Astrocyte (in vitro differentiated cells and primary cell): Measurements from ENCODE around the gene GPATCH4. TPM values are rescaled to one million over a fixed set of nuclear protein-coding genes. Genes with fewer than 3 reads are reported as not detected.

Experiments used
- DNase-seq: peaks from one replicate; pipeline ENCODE4 v3.0.0-alpha.2; 2010; ENCODE audit warnings: low read depth
- FAIRE-seq: peaks from 2 replicates; lab custom pipeline; 2011; peaks lifted over from hg19 to GRCh38; lab: Jason Lieb, UNC
- H2AFZ ChIP-seq: 2 replicates; pipeline ENCODE4 v1.6.0; 2012; ENCODE audit warnings: low read depth, low read length, inconsistent platforms
- H3K27ac ChIP-seq: 2 replicates; pipeline ENCODE4 v1.5.1; 2011; ENCODE audit warnings: low read depth, low read length, inconsistent platforms
- H3K27me3 ChIP-seq: 2 replicates; pipeline ENCODE4 v1.6.0; 2011; ENCODE audit warnings: low read length, inconsistent platforms; ENCODE audit not compliant: insufficient read depth
- H3K36me3 ChIP-seq: 2 replicates; pipeline ENCODE4 v1.5.1; 2011; ENCODE audit warnings: low read length, inconsistent platforms; ENCODE audit not compliant: insufficient read depth
- H3K4me1 ChIP-seq: 2 replicates; pipeline ENCODE4 v1.5.1; 2011; ENCODE audit warnings: low read length, inconsistent platforms; ENCODE audit not compliant: insufficient read depth
- H3K4me2 ChIP-seq: 2 replicates; pipeline ENCODE4 v1.6.0; 2012; ENCODE audit warnings: low read length, inconsistent platforms
- H3K4me3 ChIP-seq: 2 replicates; pipeline ENCODE4 v1.5.1; 2011; ENCODE audit warnings: low read depth, mild to moderate bottlenecking, low read length, inconsistent platforms; ENCODE audit not compliant: insufficient read depth
- H3K79me2 ChIP-seq: 2 replicates; pipeline ENCODE4 v1.6.0; 2012; ENCODE audit warnings: mild to moderate bottlenecking, low read length, inconsistent platforms; ENCODE audit not compliant: insufficient read depth
- H3K9ac ChIP-seq: 2 replicates; pipeline ENCODE4 v1.6.0; 2012; ENCODE audit warnings: mild to moderate bottlenecking, low read length, inconsistent platforms
- H3K9me3 ChIP-seq: 2 replicates; pipeline ENCODE4 v1.5.1; 2012; ENCODE audit warnings: low read depth, mild to moderate bottlenecking, low read length, inconsistent platforms; ENCODE audit not compliant: insufficient read depth
- H4K20me1 ChIP-seq: 2 replicates; pipeline ENCODE4 v1.6.0; 2012; ENCODE audit warnings: low read length, inconsistent platforms; ENCODE audit not compliant: insufficient read depth
- H3K27ac Mint-ChIP-seq: one replicate; pipeline ENCODE4 v1.8.0; 2021; ENCODE audit warnings: mild to moderate bottlenecking, mixed read lengths; ENCODE audit not compliant: unreplicated experiment
- H3K27me3 Mint-ChIP-seq: one replicate; pipeline ENCODE4 v1.8.0; 2021; ENCODE audit warnings: low read depth, mixed read lengths; ENCODE audit not compliant: unreplicated experiment
- H3K36me3 Mint-ChIP-seq: one replicate; pipeline ENCODE4 v1.8.0; 2021; ENCODE audit warnings: low read depth, mixed read lengths; ENCODE audit not compliant: unreplicated experiment
- H3K4me1 Mint-ChIP-seq: one replicate; pipeline ENCODE4 v1.8.0; 2021; ENCODE audit warnings: low read depth, mixed read lengths; ENCODE audit not compliant: unreplicated experiment
- H3K4me3 Mint-ChIP-seq: one replicate; pipeline ENCODE4 v1.8.0; 2021; ENCODE audit warnings: mild to moderate bottlenecking, moderate library complexity, mixed read lengths; ENCODE audit not compliant: unreplicated experiment
- H3K9me3 Mint-ChIP-seq: one replicate; pipeline ENCODE4 v1.8.0; 2021; ENCODE audit warnings: mild to moderate bottlenecking, mixed read lengths; ENCODE audit not compliant: unreplicated experiment
- EZH2 ChIP-seq: IDR thresholded peaks from 2 replicates; pipeline ENCODE4 v1.6.1; 2012; ENCODE audit warnings: mild to moderate bottlenecking, low read length, inconsistent platforms; ENCODE audit not compliant: insufficient read depth
- total RNA-seq: library from RNA; stranded (reverse); gene quantifications from 2 replicates; pipeline ENCODE4 v1.2.1, GENCODE V29; 2021
- TF ChIP-seq, protein P1 (sequence below): IDR thresholded peaks from 2 replicates; pipeline ENCODE4 v1.5.1; 2011; ENCODE audit warnings: low read depth, mild to moderate bottlenecking, inconsistent platforms, low read length, moderate library complexity; ENCODE audit not compliant: insufficient read depth

The GPATCH4 gene
- total RNA-seq, 1 donor from 2014 or later: 22.8 TPM

DNA sequence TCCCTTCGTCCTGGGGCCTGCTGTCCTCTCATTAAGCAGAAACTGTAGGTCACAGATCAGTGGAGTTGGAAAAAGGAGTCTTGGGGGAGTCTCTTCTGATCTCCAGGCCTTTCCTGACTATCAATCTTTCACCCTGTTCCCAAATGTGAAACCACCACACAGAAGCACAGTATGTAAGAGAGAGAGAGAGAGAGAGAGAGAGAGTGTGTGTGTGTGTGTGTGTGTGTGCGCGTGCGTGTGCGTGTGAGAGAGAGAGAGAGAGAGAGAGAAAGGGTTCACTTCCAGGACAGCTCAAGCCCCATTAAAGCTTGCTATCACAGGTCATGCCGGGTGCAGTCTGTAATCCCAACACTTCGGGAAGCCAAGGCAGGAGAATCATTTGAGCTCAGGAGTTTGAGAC, 23.2 kb downstream of the GPATCH4 start:
- Histone ChIP-seq H2AFZ (no peak overlapping the region), H4K20me1 (no peaks in the 10 kb centered on the region), H3K4me2 (no peak overlapping the region), H3K4me3 (no peak overlapping the region), H3K36me3 (no peaks in the 10 kb centered on the region), H3K79me2 (no peaks in the 10 kb centered on the region), H3K9ac (no peak overlapping the region), H3K4me1 (no peaks in the 10 kb centered on the region), H3K27me3 (no peaks in the 10 kb centered on the region), H3K27ac (no peak overlapping the region), H3K9me3 (no peaks in the 10 kb centered on the region)
- Mint-ChIP-seq H3K9me3 (no peaks in the 10 kb centered on the region), H3K27ac (no peak overlapping the region), H3K36me3 (no peaks in the 10 kb centered on the region), H3K4me1 (peaks cover 3% of the 10 kb centered on the region), H3K27me3 (peaks cover 30% of the 10 kb centered on the region), H3K4me3 (no peak overlapping the region)
- FAIRE-seq (no peak), DNase-seq (no peak)
- TF ChIP-seq EZH2: no peak
- TF ChIP-seq, protein P1, sequence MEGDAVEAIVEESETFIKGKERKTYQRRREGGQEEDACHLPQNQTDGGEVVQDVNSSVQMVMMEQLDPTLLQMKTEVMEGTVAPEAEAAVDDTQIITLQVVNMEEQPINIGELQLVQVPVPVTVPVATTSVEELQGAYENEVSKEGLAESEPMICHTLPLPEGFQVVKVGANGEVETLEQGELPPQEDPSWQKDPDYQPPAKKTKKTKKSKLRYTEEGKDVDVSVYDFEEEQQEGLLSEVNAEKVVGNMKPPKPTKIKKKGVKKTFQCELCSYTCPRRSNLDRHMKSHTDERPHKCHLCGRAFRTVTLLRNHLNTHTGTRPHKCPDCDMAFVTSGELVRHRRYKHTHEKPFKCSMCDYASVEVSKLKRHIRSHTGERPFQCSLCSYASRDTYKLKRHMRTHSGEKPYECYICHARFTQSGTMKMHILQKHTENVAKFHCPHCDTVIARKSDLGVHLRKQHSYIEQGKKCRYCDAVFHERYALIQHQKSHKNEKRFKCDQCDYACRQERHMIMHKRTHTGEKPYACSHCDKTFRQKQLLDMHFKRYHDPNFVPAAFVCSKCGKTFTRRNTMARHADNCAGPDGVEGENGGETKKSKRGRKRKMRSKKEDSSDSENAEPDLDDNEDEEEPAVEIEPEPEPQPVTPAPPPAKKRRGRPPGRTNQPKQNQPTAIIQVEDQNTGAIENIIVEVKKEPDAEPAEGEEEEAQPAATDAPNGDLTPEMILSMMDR: no peak

DNA sequence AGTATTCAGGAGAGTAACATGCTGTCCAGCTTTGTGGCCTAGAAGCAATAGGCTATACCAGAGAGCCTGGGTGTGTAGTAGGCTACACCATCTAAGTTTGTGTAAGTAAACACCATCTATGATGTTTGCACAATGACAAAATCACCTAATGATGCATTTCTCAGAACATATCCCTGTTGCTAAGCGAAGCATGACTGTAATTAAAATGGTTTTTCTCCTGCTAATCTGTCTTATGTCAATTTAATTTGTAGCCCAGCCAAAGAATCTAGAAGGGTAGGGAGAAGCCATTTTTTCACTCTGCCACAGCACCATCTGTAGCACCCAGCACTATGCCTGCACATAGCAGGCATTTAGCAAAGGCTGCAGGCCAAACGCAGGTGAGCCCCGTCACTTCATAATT, 23.7 kb downstream of the GPATCH4 start:
- Mint-ChIP-seq H3K36me3 (no peaks in the 10 kb centered on the region), H3K27me3 (peaks cover 30% of the 10 kb centered on the region), H3K4me1 (peaks cover 3% of the 10 kb centered on the region), H3K4me3 (no peak overlapping the region), H3K27ac (no peak overlapping the region), H3K9me3 (no peaks in the 10 kb centered on the region)
- no peaks in the 10 kb centered on the region for H4K20me1 ChIP-seq
- no peaks in the 10 kb centered on the region for H3K9me3 ChIP-seq
- no peak overlapping the region for H3K27ac ChIP-seq
- H2AFZ ChIP-seq: no peak overlapping the region
- no peak overlapping the region for H3K4me3 ChIP-seq
- no peak for FAIRE-seq
- H3K4me2 ChIP-seq: no peak overlapping the region
- DNase-seq: no peak
- TF ChIP-seq, protein P1: no peak
- no peak for TF ChIP-seq EZH2
- no peaks in the 10 kb centered on the region for H3K27me3 ChIP-seq
- H3K79me2 ChIP-seq: no peaks in the 10 kb centered on the region
- H3K36me3 ChIP-seq: no peaks in the 10 kb centered on the region
- no peaks in the 10 kb centered on the region for H3K4me1 ChIP-seq
- no peak overlapping the region for H3K9ac ChIP-seq

DNA sequence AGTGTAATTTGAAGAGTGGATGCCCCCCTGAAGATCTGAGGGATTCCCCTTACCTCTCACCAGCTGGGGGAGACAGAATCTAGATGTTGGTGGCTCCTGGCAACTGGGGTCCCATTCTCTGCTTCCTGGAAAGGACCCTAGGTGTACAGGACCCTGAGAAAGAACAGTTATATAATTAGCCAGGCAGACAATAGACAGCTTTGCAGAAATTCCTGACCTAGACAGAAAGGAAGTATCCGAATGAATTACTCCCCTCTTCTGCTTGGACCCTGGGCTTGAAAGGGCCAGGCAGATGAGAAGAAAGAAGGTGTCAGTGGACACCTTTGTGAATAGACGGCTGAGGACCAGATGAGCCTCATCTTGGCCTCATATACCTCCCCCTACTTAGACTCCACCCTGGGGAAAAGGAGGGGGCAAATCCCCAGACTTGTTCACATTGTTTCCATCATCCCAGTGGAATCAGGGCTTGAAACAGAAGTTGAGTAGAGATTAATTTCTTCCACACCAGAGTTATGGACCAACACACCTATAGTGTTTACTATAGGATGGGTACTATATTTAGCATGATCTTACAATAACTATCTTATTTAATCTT, 27.1 kb downstream of the GPATCH4 start:
- no peak for FAIRE-seq
- TF ChIP-seq EZH2: no peak
- TF ChIP-seq, protein P1: no peak
- DNase-seq: no peak
- Histone ChIP-seq H3K27ac (no peak overlapping the region), H2AFZ (no peak overlapping the region), H3K4me1 (peaks cover 16% of the 10 kb centered on the region), H3K9me3 (no peaks in the 10 kb centered on the region), H3K4me3 (no peak overlapping the region), H3K79me2 (peaks cover 17% of the 10 kb centered on the region), H4K20me1 (no peaks in the 10 kb centered on the region), H3K27me3 (no peaks in the 10 kb centered on the region), H3K4me2 (no peak overlapping the region), H3K9ac (no peak overlapping the region), H3K36me3 (peaks cover 2% of the 10 kb centered on the region)
- Mint-ChIP-seq H3K9me3 (no peaks in the 10 kb centered on the region), H3K4me3 (no peak overlapping the region), H3K4me1 (peaks cover 17% of the 10 kb centered on the region), H3K27ac (no peak overlapping the region), H3K36me3 (no peaks in the 10 kb centered on the region), H3K27me3 (peaks cover 15% of the 10 kb centered on the region)
